Spleen (tissue), 7 donors: Measurements from ENCODE around the gene BORA.

Source experiments
- CTCF ChIP-seq, 11 experiments: fragments of 200-600 bp in 7 of 11; fragments of 450-650 bp in 4 of 11; sonication (generic) in 4 of 11; IDR thresholded peaks in 8 of 11; conservative IDR thresholded peaks in 3 of 11; 1 replicate in 7 of 11; 2 replicates in 4 of 11; pipeline versions ENCODE4 v1.4.0 to v1.8.0; 2016 to 2021; ENCODE audit warnings: antibody characterized with exemption in 11 of 11, inconsistent platforms in 4 of 11, mild to moderate bottlenecking in 1 of 11
- POLR2A ChIP-seq, 3 donors: fragments of 450-650 bp; IDR thresholded peaks; one replicate each; pipeline ENCODE4 v1.5.1; 2017; ENCODE audit warnings: antibody characterized with exemption in 3 of 3, mild to moderate bottlenecking in 1 of 3
- POLR2AphosphoS5 ChIP-seq, 3 donors: sonication (generic); formaldehyde crosslinking; IDR thresholded peaks; one replicate each; pipeline ENCODE4 v1.5.1; 2017; ENCODE audit warnings: antibody characterized with exemption in 3 of 3
- donor health status: DM: no; HTN: no; CAD: no; lungs with moderate emphysema.
- donor health status: DM: no; HTN: no; CAD: no.
- donor health status: DM: no; HTN: no; CAD: no.

GRCh38 chr13:72698164-72698563 is 29.6 kb upstream of the BORA start:
- TF ChIP-seq CTCF (IDR thresholded peaks at IDR 0.05 in 8 of 11, conservative IDR thresholded peaks at IDR 0.05 in 3 of 11) (no peak), POLR2AphosphoS5 (IDR thresholded peaks at IDR 0.05) (no peak), POLR2A (IDR thresholded peaks at IDR 0.05) (no peak)
